ENCODE results near the gene RFTN1. TPM values are rescaled to one million over a fixed set of nuclear protein-coding genes. Genes with fewer than 3 reads are reported as not detected.
"Not testable (repeated sequence)": the region's sequence is repeated elsewhere in the genome, so short reads cannot be mapped to it uniquely, and the experiment has no call there.

RFTN1 gene
- total RNA-seq, 4 donors from 2014 or later, result 113 to 137 (median 122) TPM

GRCh38 chr3:16316396-16316795 lies 197.1 kb downstream of the RFTN1 start:
- H3K9me3 ChIP-seq, result no peaks in the 10 kb centered on the region
- DNase-seq (ENCODE audit: low spot score in 2 of 2), result no peak
- 71 to 86% methylated on average over 3 of the region's 3 CpGs for WGBS, 2 donors
- no peak overlapping the region for H3K27ac ChIP-seq
- no peak overlapping the region for H3K4me3 ChIP-seq
- no peak for TF ChIP-seq POLR2A (IDR thresholded peaks at IDR 0.05)
- no peak for TF ChIP-seq EP300 (IDR thresholded peaks at IDR 0.05)
- no peak for TF ChIP-seq CTCF (IDR thresholded peaks at IDR 0.05)
- H3K27me3 ChIP-seq, result no peaks in the 10 kb centered on the region
- peaks cover 0 to 15% (median 5%) of the 10 kb centered on the region in 4 donors for H3K4me1 ChIP-seq
- H3K36me3 ChIP-seq, result peaks cover 0 to 78% (median 9%) of the 10 kb centered on the region in 3 donors

DNA sequence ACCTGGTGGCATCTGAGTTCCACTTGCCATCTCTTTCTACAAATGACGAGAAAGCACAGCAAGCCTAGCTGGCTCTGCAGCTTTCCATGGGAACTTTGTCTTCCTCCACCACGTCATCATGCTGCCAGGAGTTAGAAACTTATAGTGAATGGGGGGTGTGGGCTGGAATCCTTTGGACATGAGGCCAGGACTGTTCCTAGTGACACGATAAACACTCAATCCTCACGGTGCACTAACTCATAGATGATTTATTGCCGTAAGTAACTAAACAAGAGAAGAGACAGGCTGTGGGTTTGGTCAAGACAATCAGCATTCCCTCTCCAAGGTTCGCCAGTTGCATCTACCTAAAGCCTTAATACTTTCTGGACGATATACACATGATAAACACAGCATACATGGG lies 197.9 kb downstream of the RFTN1 start:
- Histone ChIP-seq H3K27ac (no peak overlapping the region), H3K4me1 (peaks cover 0 to 18% (median 7%) of the 10 kb centered on the region in 4 donors), H3K36me3 (peaks cover 0 to 70% (median 9%) of the 10 kb centered on the region in 3 donors), H3K27me3 (no peaks in the 10 kb centered on the region), H3K4me3 (no peak overlapping the region), H3K9me3 (no peaks in the 10 kb centered on the region)
- WGBS, 2 donors, result 80 to 83% methylated on average over 7 of the region's 7 CpGs
- TF ChIP-seq EP300 (IDR thresholded peaks at IDR 0.05), result no peak
- no peak for TF ChIP-seq CTCF (IDR thresholded peaks at IDR 0.05)
- TF ChIP-seq POLR2A (IDR thresholded peaks at IDR 0.05), result no peak
- DNase-seq (ENCODE audit: low spot score in 2 of 2), result no peak

DNA sequence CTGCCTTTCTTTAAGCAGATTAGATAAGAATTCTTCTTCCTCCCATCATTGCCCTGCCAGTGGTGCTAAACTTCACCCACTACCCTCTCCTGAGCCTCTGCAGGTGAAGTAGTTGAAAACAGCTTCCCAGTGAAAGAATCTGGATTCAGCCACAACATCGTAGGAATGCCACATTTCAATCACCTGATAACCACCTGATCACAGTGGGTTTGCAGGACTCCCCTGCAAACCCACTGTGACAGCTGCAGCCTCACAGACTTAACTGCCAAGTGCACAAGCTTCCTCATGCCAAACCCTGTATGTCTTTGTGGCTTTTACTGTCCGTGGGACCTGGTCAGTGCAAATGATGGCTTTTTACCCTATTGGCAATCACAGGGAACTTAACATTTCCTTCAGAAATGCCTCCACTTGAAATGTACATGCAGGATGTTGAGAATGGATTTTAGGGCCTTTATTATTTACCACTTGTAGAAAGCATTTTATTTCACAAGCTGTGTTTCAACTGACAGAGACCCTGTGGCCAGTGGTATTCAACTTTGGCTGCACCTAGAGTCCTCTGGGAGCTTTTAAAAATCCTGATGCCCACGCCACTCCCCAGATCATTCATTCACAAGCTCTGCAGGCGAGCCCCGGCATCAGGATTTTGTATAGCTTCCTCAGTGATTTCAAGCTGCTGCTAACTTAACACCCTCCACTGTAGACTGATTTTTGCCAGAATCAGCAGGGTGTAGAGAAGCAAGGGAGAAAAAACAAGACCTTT lies 199.4 kb downstream of the RFTN1 start:
- H3K36me3 ChIP-seq, result peaks cover 0 to 65% (median 3%) of the 10 kb centered on the region in 3 donors
- no peak overlapping the region for H3K4me3 ChIP-seq

DNA sequence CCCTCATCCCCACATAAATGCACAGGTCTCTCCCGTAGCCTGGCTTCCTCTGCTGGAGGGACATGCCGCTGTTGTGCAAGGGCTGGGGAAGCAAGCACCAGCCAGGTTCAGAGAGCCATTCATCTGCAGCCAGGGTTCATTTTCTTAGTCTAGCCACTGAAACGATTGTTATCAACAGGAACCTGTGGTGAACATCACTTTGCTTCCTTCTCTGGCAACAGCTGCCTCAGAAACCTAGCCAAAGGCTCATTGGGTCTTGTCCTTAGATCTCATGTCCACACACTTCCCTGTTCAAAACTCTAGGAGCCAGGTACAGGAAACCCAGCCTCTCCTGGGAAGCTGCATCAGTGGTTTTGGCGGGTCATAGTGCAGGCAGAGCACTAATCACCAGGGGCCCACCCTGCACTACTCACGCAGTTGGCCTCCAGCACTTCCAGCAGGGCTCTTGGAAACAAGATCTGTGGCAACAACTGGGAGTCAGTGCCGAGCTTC lies 201.5 kb downstream of the RFTN1 start:
- H3K27ac ChIP-seq, result peak overlapping the region in 3 of 4 donors; percentile 3 to 52 (median 42)
- DNase-seq (ENCODE audit: low spot score in 2 of 2), result peak; percentile 25 to 48
- no peaks in the 10 kb centered on the region for H3K9me3 ChIP-seq
- no peak overlapping the region for H3K4me3 ChIP-seq
- H3K27me3 ChIP-seq, result no peaks in the 10 kb centered on the region
- no peak for TF ChIP-seq CTCF (IDR thresholded peaks at IDR 0.05)
- TF ChIP-seq EP300 (IDR thresholded peaks at IDR 0.05), result peak in 1 of 2 donors; percentile 72
- peaks cover 0 to 46% (median 0%) of the 10 kb centered on the region in 3 donors for H3K36me3 ChIP-seq
- H3K4me1 ChIP-seq, result peaks cover 0 to 16% (median 4%) of the 10 kb centered on the region in 4 donors
- WGBS, 2 donors, result 55 to 62% methylated on average over 6 of the region's 6 CpGs

More for the DNA sequence above, 199.4 kb downstream of the RFTN1 start:
- TF ChIP-seq EP300 (IDR thresholded peaks at IDR 0.05), result no peak
- TF ChIP-seq CTCF (IDR thresholded peaks at IDR 0.05), result no peak
- no peak for TF ChIP-seq POLR2A (IDR thresholded peaks at IDR 0.05)
- Histone ChIP-seq H3K27me3 (no peaks in the 10 kb centered on the region), H3K4me1 (peaks cover 0 to 16% (median 8%) of the 10 kb centered on the region in 4 donors), H3K27ac (no peak overlapping the region), H3K9me3 (no peaks in the 10 kb centered on the region)
- 81 to 85% methylated on average over 5 of the region's 5 CpGs for WGBS, 2 donors
- DNase-seq (ENCODE audit: low spot score in 2 of 2), result no peak

GRCh38 chr3:16310486-16310885 lies 203.0 kb downstream of the RFTN1 start:
- not testable (repeated sequence) for H3K9me3 ChIP-seq; H3K4me3 ChIP-seq; DNase-seq (ENCODE audit: low spot score in 2 of 2); H3K27me3 ChIP-seq
- Histone ChIP-seq H3K27ac (peak overlapping the region in 2 of 4 donors; percentile 57 to 67), H3K4me1 (peaks cover 0 to 16% (median 4%) of the 10 kb centered on the region in 4 donors), H3K36me3 (peaks cover 0 to 31% (median 0%) of the 10 kb centered on the region in 3 donors)
- 91 to 94% methylated on average over 7 of the region's 7 CpGs for WGBS, 2 donors

All from tibial nerve (tissue), 4 donors.